Activated CD8-positive, alpha-beta memory T cell treated with anti-CD3 and anti-CD28 coated beads, Interleukin-2, amount 50 U/mL, for 1 hour (primary cell): ENCODE data around the gene NR1D1.

Experiments used
- DNase-seq: peaks from one replicate; pipeline ENCODE4 v3.0.0-alpha.2; 2020; ENCODE audit errors: extremely low read depth

The NR1D1 gene

DNA sequence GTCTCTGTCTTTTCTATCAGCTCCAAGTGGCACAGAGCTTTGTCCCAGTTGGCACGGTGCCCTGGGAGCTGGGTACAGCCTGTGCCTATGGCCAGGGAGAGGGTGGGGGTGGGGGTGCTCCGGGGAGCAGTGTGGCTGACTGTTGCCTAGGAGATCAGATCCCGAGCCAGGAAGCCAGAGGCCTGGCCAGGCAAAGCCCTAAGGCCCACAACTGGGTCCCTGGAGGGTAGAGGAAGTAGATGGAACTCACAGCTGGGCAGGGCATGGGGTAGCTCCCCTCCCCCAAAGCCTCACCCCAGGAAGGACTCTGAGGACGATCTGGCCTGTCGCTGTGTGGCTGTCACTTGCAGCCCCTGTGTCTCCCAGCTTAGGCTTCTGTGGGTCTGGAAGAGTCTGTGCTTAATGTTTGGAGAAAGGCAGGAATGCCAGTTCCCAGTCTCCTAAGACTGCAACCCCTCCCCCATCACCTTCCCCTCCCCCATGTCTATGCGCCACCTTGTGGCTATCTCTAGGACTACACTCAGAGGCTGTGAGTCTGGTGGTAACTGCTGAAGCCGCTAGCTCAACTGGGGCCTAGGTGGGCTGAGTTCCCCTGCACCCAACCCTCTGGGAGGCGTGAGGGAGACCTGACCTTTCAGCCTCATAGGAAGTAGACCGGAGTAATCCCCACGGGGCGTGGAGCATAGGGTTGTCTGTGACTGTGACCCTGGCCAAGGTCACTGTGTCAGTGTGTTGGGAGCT, 25.0 kb downstream of the NR1D1 start:
- DNase-seq = no peak

DNA sequence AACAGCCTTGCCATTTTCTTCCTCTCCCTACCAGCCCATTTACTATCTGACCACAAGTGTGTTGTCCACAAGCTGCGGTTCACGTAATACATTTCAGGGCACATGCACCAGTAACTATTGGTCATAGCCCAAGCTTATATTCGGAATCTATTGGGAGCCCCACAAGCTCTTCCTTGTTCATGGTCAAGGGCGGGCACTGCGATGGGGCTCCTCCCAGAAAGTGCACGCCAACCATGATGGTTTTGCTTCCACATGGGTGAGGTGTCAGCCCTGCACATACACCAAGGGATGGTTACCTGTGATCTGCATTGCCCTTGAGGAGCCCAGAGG, 25.6 kb downstream of the NR1D1 start:
- DNase-seq = no peak

GRCh38 chr17:40074175-40074512, 26.2 kb downstream of the NR1D1 start:
- no peak for DNase-seq

DNA sequence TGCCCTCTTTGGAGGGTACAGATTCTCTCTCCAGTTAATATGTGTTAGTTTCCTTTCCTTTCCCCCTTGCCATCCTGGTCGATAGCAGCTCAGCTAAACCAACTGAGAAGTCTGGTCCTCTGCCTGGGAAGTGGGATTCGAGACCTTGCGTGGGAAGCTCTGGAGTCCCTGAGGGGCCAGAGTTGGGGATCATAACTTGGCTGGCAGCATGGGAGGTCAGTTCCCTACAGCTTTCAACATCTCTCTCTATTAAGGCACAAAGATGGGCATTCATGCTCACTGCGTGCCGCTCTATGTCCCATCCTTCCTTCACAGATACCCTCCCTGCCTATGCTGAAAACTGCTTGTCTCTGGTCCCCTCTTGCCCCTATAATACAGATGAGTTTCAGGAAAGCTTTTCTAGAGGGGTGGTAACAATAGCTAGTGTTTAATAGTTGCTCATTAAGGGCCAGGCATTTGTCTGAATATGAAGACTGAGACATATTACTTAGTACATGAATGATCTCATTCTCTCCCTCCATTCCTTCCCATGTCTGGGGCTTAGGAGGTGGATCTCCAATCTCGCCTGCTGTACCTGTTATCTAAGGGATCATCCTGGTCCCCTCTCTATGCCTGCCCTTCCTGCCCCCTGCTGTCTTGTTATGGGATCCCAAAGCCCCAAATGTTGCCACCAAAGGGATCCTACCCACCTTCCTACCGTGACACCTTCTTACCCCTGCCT, 26.8 kb downstream of the NR1D1 start:
- no peak for DNase-seq

- no peak for DNase-seq
Measured at GRCh38 chr17:40072735-40073346, 27.5 kb downstream of the NR1D1 start.

DNA sequence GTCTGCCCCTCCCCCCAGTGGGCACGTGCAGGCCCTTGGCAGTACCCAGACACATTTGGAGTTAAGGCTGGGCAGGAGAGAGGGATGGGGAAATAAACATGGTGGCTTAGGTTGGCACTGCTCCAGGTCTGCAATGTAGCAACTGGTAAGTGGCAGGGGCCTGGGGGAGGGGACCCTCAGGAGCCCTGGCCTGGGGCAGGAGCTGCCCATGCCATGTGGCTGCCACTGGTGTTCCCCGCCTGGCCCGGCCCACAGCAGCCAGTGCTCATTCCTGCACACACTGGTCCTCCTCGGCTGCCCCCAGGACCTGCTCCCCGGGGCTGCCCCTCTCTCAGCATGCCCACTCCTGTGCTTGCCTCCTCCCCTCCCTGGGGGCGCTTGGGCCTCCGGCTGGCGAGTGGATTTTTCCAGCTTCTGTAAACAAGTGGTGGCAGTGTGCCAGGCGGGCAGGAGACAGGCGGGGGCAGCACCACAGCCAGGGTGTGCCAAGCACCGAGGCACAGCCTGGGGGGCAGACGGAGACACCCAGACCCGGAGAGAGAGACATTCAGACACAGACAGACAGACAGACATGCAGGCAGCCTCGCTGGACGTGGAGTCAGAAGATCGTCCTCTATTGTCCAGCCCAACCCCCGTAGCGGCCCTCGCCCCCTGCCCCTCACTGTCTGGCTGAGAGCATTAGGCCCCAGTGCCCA, 28.2 kb downstream of the NR1D1 start:
- no peak for DNase-seq

- no peak for DNase-seq
Measured at GRCh38 chr17:40071313-40072039, 28.9 kb downstream of the NR1D1 start.

DNA sequence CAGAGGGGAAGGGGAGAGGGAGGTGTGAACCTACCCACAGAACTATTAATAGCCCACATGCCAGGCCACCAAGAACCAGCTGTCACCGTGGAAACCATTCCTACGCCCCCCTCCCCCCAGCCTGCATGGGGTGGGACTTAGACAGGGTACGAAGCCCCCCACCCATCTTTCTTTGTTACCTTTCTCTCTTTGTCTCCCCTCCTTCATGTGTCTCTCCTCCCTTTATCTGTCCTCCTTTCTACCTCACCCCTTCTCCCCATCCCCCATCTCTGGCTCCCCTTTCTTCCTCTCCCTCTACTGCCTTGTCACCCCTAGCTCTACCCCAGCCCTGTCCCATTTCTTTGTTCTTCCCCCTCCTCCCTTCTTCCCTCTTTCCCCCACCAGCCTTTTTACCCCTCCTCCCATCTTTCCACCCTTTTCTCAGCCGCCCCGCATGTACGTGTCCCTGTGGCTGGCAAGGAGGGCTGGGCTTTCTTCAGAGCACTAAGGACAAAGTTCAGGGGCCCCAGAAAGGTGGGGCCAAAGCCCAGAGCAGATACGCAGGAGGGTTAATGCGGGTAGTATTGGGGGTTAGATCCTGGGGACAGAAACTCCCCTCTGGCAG, 29.6 kb downstream of the NR1D1 start:
- no peak for DNase-seq

DNA sequence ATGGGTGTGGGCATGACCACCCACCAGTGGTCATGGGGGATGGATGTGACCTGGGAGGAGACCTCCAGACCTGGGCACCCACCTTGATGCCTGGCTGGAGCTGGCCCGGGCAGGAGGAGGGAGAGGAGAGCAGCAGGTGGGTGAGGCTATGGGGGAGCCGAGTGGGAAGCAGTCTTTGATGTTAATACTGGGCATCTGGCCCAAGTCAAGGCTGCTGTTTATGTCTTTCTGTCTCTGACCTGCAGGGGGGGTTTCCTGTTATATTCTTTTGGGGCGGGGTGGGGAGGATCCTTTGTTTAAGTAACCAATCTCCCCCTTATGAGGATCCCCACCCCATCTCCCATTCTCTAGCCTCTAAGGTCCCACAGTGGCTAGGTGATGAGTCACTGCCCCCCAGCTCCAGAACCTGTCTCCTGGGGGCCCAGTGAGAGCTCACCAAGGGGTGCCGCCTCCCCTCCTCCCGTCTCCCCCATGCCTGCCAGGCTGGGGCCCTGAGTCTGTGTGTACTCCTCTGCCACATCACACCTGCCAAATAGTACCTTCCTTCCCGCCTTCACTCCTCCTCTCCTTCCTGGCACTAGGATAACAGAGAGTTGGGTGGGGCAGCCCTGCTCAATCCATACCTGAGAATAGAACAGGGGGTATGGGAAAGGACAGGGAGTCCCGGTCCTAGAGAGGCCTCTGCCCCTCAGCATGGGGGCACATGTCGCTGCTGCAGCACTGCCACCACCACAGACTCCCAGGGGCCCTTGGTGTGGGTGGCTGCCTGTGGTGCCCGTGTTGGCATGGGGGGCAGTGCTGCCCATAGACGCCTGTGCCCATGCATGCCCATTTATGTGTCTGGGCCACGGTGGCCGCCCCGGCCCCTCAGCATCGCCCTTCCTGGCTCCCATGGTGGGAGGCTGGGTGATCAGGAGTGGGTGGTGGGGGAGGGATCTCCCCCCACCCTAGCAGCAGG, 30.4 kb downstream of the NR1D1 start:
- peak; percentile 49 for DNase-seq

GRCh38 chr17:40068917-40069750, 31.3 kb downstream of the NR1D1 start:
- DNase-seq = peak; percentile 62

DNA sequence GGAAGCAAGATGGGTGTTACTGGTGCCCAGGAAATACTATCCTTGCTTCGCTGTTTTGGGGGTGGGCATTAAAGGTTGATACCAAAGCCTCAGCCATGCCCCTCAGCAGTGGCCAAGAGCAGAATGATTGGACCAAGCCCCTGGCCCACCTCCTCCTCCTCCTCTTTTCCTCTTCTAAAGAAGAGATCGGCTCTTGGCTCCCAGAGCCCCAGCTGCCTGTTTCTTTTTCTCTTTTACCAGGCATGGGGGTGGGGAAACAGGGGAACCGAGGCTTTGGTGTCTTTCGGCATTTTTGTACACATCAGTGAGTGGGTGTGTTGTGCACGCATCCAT, 31.8 kb downstream of the NR1D1 start:
- DNase-seq = no peak

- DNase-seq = no peak
Measured at GRCh38 chr17:40068129-40068581, 32.2 kb downstream of the NR1D1 start.

DNA sequence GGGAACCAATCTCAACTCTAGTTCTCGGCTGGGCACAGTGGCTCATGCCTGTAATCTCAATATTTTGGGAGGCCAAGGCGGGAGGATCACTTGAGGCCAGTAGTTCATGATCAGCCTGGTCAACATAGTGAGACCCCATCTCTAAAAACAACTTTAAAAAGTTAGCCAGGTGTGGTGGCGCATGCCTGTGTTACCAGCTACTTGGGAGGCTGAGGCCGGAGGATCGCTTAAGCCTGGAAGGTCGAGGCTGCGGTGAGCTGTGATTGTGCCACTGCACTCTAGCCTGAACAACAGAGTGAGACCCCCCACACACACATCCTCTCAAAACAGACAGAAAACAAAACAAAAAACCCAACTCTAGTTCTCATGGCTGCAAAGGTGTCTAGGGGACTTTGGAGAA, 32.7 kb downstream of the NR1D1 start:
- DNase-seq = no peak

DNA sequence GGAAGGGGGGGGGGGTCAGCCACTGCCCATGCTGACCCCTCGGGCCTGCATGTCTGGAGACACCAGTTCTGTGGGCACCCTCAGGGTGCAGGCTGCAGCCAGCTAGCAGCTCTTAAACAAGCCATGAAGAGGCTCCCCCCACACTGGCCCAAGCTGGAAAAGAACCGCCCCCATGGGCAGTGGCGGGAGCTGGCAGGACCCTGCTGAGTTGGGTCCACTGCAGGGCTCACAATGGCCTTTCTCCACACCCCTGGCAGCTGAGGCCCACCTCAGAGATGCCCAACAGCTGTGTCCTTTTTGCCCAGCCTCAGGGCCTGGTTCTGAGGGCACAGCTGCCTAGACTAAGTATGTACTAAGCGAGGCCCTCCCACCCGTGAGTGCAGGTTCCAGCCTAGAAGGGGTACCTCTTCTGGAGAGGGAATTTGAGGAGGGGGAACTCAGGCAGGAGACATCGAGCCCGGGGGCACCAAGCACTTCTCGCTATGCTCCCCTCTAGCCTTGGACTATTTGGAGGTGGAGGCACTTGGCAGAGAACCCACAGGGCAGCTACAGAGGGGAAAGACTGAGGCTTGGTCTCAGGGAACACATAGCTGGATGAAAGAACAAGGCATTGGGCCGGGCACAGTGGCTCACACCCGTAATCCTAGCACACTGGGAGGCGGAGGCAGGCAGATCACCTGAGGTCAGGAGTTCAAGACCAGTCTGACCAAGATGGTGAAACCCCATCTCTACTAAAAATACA, 34.4 kb downstream of the NR1D1 start:
- no peak for DNase-seq

DNA sequence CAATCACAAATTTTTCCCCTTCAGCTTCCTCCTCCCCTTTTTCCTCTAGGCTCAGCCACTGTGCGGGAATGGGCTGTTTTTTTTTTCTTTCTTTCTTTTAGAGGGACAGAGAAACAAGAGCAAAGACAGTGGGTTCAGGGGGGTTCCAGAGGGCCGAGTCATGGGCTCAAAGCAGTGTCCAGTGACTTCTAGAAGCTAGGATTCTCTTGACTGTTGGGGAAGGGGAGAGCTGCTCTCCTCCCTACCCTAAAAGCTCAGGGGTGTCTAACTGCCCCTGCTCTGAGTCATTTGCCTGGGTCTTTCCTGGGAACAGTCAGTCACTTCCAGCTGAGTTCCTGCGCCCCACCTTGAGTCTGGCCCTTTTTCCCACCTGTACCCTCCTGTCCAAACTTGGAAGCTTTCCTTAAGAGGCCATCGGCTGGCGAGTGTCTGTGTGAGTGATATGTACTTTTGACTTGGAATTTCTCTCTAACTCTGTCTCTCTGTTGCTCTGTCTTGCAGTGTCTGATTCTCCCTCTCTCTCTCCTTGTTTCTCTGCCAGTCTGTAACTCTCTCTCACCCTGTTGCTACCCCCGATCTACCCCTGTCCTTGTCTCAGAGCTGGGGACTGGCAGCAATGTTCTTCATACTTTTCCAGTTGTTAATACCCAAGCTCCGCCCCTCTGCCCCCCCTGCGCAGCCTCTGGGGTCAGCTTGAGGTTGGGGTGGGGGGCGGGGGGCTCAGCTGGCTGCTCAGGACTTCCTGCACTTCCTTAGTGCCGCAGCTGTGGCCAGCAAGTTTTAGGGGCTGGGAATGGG, 35.2 kb downstream of the NR1D1 start:
- DNase-seq = no peak

DNA sequence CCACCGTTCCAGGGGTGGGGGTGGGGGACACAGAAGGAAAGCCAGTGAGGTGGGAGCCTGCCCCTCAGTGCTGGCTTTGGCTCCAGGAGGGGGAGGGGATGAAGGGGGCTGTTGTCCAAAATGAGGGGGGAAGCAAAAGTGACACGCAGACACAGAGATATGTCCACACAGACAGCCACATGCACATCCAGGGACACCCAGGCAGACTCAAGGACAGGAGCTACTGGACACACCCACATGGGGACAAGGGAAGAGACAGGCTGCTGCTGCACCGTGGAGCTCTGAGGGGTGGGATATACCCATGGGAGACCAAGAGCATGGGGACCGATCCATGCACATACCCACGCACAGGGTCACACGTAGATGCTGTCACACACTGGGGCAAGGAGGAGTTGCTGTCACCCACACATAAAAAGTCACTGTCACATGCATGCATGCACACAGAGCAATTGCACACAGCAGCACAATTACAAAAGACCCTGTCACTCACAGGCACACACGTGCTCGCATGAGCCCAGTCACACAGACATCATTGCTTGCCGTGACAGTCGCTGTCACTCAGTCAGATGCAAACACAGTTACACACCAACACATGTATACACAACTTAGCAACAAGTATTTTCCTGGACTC, 36.4 kb downstream of the NR1D1 start:
- no peak for DNase-seq

DNA sequence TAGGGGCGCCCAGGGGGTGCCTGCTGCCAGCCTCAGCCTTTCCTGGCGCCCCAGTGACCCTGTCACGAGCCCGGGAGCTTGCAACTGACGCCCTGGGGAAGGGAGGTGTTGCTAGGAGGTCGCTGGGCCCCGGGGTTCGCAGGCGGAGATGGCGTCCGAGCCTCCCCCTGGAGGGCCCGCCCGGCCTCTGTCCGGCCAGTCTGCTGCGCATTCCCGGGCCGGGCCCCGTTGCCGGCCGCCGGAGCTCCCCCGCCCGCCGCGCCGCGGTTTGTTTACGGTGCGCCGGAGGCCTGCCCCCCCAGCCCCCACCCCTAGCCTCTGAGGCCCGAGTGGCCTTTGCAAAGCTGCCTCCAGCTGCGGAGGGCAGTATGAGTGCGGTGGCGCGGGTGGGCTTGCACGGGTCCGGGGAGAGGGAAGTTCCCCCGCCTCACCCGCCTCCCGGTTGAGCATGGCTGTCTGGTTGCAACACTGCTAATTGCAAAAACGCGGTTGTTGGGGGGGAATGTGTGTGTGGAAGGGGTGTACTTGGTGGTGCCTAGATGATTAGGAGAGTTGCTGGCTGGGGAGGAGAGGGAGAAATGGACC, 37.1 kb downstream of the NR1D1 start:
- no peak for DNase-seq
